Nephron progenitor cell (in vitro differentiated cells): ENCODE results near the gene SCIN.

ENCODE experiments used
- DNase-seq: peaks from one replicate; pipeline ENCODE4 v3.0.0; 2021
- H3K27ac Mint-ChIP-seq: 2 replicates; pipeline ENCODE4 v1.8.0; 2021; ENCODE audit warnings: mild to moderate bottlenecking, moderate library complexity, mixed read lengths
- H3K27me3 Mint-ChIP-seq: 2 replicates; pipeline ENCODE4 v1.8.0; 2021; ENCODE audit warnings: mild to moderate bottlenecking, low read depth, mixed read lengths; ENCODE audit not compliant: poor library complexity
- H3K36me3 Mint-ChIP-seq: 2 replicates; pipeline ENCODE4 v1.8.0; 2021; ENCODE audit warnings: low read depth, mixed read lengths
- H3K4me1 Mint-ChIP-seq: 2 replicates; pipeline ENCODE4 v1.8.0; 2021; ENCODE audit warnings: mixed read lengths
- H3K4me3 Mint-ChIP-seq: 2 replicates; pipeline ENCODE4 v1.8.0; 2021; ENCODE audit warnings: mild to moderate bottlenecking, moderate library complexity, mixed read lengths
- H3K9me3 Mint-ChIP-seq: 2 replicates; pipeline ENCODE4 v1.8.0; 2021; ENCODE audit warnings: mild to moderate bottlenecking, moderate library complexity, mixed read lengths
- TF ChIP-seq, protein P1 (sequence below): fragments of 200-600 bp; sonication (generic); IDR thresholded peaks from 2 replicates; pipeline ENCODE4 v1.5.0; 2021; ENCODE audit warnings: antibody characterized with exemption

The SCIN gene

DNA sequence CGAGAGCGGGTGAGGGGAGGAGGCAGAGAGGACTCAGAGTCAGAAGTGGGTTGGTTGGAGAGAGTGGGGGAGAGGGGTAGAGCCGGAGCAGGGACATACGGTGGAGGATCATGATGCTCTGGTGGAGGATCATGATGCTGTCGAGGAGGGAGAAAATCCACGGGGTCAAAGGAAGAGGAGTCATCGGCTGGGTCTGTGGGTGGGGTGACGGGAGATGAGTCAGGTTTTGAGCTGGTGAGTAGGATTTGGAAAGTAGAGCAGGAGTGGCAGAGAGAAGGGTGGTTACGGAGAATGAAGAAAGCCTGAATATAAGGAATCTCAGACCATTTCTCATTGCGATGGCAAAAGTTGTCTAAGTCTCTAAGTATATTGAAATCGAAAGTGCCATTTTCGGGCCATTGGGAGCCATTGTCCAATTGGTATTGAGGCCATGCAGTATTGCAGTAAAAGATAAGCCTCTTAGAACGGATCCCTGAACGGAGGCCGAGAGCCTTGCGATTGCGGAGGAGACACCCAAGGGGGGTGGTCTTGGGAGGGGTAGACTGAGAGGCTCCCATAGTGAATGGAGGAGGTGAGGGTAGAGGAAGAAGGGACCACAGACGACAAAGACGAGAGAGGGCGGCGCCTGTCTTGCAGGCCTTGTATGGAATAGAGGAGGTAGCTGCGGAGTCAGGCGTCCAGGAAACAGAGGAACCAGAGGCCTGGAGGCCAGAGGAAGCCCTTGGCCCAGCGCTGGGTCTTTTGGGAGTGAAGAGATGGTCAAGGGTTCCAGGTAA lies 23.8 kb downstream of the SCIN start:
- no peak overlapping the region for H3K4me3 Mint-ChIP-seq
- no peaks in the 10 kb centered on the region for H3K27me3 Mint-ChIP-seq
- no peaks in the 10 kb centered on the region for H3K36me3 Mint-ChIP-seq
- H3K4me1 Mint-ChIP-seq: no peaks in the 10 kb centered on the region
- peaks cover 12% of the 10 kb centered on the region for H3K9me3 Mint-ChIP-seq
- DNase-seq: no peak
- H3K27ac Mint-ChIP-seq: no peak overlapping the region
- TF ChIP-seq, protein P1, sequence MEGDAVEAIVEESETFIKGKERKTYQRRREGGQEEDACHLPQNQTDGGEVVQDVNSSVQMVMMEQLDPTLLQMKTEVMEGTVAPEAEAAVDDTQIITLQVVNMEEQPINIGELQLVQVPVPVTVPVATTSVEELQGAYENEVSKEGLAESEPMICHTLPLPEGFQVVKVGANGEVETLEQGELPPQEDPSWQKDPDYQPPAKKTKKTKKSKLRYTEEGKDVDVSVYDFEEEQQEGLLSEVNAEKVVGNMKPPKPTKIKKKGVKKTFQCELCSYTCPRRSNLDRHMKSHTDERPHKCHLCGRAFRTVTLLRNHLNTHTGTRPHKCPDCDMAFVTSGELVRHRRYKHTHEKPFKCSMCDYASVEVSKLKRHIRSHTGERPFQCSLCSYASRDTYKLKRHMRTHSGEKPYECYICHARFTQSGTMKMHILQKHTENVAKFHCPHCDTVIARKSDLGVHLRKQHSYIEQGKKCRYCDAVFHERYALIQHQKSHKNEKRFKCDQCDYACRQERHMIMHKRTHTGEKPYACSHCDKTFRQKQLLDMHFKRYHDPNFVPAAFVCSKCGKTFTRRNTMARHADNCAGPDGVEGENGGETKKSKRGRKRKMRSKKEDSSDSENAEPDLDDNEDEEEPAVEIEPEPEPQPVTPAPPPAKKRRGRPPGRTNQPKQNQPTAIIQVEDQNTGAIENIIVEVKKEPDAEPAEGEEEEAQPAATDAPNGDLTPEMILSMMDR: no peak

DNA sequence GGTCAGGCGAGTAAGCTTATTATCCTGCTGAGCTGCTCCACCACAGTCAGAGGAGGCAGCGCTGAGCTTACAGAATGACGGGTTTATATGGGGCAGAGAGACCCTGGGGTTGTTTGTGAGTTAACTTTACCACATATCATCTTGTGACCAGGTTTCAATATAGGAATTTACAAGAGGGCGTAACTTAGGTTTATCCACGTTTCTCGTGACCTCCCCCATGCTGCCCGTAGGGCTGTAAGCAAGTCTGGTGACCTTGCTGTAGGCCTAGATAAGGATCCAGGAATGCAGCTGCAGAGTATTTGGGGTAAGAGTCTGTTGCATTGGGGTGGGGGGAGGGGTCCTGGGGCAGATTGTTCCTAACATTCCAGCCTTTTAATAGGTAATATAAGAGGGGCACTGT lies 24.6 kb downstream of the SCIN start:
- Mint-ChIP-seq H3K27ac (no peak overlapping the region), H3K27me3 (no peaks in the 10 kb centered on the region), H3K9me3 (peaks cover 12% of the 10 kb centered on the region), H3K4me1 (no peaks in the 10 kb centered on the region), H3K36me3 (no peaks in the 10 kb centered on the region), H3K4me3 (no peak overlapping the region)
- no peak for DNase-seq
- TF ChIP-seq, protein P1: no peak

DNA sequence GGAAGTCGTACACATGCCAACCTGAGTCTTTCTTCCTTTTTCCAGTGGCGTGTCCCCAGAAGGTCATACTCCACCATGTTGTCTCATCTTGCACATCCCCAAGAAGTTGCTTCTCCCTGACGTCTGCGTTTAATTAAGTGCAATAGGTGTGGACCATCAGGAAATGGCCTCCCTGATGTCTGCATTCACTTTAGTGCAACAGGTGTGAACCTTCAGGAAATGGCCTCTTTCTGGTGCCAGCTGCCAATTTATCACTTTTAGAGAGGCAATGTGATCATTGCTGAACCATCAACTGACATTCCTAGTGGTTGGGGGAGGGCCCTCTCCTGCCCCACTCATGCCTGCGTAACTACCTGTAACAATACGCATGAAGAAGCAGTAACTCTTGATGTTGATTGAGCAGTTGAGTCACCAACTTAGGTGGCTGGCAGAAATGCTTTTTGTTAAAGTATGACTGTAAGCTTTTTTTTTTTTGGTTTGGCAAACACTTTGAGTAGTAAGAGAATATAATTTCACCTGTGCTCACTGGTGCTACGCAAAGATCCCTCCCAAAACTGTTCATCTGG lies 25.8 kb downstream of the SCIN start:
- H3K4me1 Mint-ChIP-seq: no peaks in the 10 kb centered on the region
- TF ChIP-seq, protein P1: no peak
- H3K27ac Mint-ChIP-seq: no peak overlapping the region
- H3K9me3 Mint-ChIP-seq: peaks cover 16% of the 10 kb centered on the region
- DNase-seq: no peak
- no peaks in the 10 kb centered on the region for H3K27me3 Mint-ChIP-seq
- H3K4me3 Mint-ChIP-seq: no peak overlapping the region
- H3K36me3 Mint-ChIP-seq: no peaks in the 10 kb centered on the region

DNA sequence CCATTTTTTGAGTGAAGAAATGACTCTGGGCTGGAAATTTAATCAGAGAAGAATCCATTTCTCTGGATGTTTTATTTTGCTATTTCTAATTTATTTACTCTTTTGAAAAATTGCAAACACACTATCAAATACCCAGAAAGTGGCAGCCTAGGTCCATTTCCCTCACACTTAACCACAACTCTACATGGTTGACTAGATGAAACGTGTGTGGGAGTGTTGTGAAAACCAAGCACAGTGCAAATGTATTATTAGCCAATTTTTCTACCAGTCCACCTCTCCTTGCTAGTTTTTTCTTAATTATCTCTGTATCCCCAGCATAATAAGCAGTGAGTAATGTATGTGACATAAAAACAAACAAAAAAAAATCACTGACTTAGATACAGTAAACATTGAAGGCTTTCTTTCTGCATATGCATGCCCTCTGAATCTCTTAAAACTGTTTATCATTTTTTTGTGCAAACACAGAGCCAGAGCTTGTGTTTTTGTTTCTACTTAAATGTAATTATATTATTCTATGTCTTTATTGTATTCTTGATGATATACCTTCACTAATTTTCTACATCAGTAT lies 30.9 kb downstream of the SCIN start:
- no peak for DNase-seq
- Mint-ChIP-seq H3K4me3 (no peak overlapping the region), H3K4me1 (no peaks in the 10 kb centered on the region), H3K36me3 (peaks cover 5% of the 10 kb centered on the region), H3K27ac (no peak overlapping the region), H3K27me3 (no peaks in the 10 kb centered on the region), H3K9me3 (peaks cover 22% of the 10 kb centered on the region)
- TF ChIP-seq, protein P1: no peak

DNA sequence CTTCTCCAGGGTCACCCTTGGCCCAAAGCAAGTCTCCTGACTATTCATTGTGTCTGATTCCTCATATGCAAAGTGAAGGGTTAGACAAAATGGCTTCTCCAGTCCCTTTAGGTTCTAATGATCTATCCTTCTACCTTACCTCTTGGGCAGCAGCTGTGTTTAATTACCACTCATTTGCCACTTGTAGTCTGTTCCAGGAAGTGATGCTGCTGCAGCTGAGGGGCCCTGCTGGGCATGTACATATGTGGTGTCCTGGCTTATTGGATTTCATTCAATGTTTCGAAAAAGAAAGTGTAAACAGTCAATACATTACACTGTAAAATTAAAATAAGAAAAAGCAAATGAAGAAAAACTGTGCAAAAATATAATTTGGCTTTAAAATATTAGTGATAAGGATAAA lies 36.6 kb downstream of the SCIN start:
- DNase-seq: no peak
- no peak overlapping the region for H3K27ac Mint-ChIP-seq
- peaks cover 3% of the 10 kb centered on the region for H3K27me3 Mint-ChIP-seq
- H3K4me3 Mint-ChIP-seq: no peak overlapping the region
- TF ChIP-seq, protein P1: no peak
- peaks cover 11% of the 10 kb centered on the region for H3K9me3 Mint-ChIP-seq
- H3K36me3 Mint-ChIP-seq: no peaks in the 10 kb centered on the region
- H3K4me1 Mint-ChIP-seq: no peaks in the 10 kb centered on the region
